Measurements from ENCODE around the gene ADAMTS17. TPM values are rescaled to one million over a fixed set of nuclear protein-coding genes. Genes with fewer than 3 reads are reported as not detected.

ADAMTS17 gene
- total and polyA plus RNA-seq, 5 donors from 2014 or later: 0.20 to 8.2 (median 0.67) TPM; not detected in 1

DNA sequence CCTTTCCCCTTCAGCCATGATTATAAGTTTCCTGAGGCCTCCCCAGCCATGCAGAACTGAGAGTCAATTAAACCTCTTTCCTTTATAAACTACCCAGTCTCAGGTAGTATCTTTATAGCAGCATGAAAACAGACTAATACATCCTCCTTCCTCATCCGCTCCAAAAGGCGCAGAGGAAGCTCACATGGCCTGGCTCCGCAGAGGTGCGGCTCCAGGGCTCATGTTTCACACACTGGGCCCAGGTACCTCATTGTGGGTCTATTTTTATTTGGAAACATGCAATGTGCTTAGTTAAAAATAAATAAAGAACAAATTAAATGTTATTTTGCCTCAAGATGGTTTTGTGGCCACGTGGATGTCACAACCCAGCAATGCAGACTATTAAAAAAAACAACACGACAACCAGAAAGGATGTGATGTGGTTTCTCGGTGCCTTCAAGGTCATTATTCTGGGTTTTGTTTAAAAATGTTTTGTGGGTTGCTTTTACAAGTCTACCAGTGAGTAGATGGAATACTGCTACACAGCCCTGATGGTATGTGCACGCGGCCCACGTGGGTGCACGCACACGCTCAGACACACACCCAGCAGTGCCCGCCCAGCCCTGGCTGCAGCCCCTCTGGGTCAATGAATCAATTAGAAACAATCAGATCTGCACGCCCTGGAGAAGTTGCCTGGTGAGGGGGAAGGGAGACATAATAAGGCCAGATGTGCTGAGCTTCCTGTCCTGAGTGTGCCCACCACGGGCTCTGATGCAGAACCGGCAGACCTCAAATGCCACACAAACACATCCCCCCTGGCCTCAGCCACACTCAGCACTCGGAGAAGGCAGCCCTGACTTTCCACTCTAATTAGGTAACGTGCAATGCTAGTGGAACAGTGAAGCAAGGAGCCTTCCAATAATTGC lies 140.1 kb downstream of the ADAMTS17 start:
- peaks cover 4% of the 10 kb centered on the region for H3K27me3 Mint-ChIP-seq
- H3K4me1 Mint-ChIP-seq: peaks cover 0 to 18% (median 5%) of the 10 kb centered on the region in 4 donors
- peak overlapping the region in 1 of 4 donors; percentile 32 for H3K4me3 Mint-ChIP-seq
- Histone ChIP-seq H3K27me3 (ENCODE audit: control insufficient read depth, insufficient read depth, low read length) (no peaks in the 10 kb centered on the region), H3K4me3 (ENCODE audit: low read depth, low read length) (no peak overlapping the region), H3K9me3 (ENCODE audit: control insufficient read depth in 2 of 2, low read length in 2 of 2) (no peaks in the 10 kb centered on the region), H3K36me3 (ENCODE audit: control insufficient read depth, insufficient read depth, low read length) (peaks cover 2% of the 10 kb centered on the region), H3K4me1 (ENCODE audit: control insufficient read depth, insufficient read depth, low read length, poor library complexity, severe bottlenecking) (peaks cover 7% of the 10 kb centered on the region), H3K27ac (ENCODE audit: insufficient read depth, low read length, poor library complexity, severe bottlenecking) (no peak overlapping the region)
- DNase-seq: peak in 1 of 3 donors; percentile 4
- H3K36me3 Mint-ChIP-seq: peaks cover 24% of the 10 kb centered on the region
- H3K9me3 Mint-ChIP-seq: peaks cover 0 to 2% (median 0%) of the 10 kb centered on the region in 7 donors
- peak overlapping the region in 2 of 3 donors; percentile 35 to 56 for H3K27ac Mint-ChIP-seq
- ATAC-seq (ENCODE audit: low read depth in 2 of 2): no peak

DNA sequence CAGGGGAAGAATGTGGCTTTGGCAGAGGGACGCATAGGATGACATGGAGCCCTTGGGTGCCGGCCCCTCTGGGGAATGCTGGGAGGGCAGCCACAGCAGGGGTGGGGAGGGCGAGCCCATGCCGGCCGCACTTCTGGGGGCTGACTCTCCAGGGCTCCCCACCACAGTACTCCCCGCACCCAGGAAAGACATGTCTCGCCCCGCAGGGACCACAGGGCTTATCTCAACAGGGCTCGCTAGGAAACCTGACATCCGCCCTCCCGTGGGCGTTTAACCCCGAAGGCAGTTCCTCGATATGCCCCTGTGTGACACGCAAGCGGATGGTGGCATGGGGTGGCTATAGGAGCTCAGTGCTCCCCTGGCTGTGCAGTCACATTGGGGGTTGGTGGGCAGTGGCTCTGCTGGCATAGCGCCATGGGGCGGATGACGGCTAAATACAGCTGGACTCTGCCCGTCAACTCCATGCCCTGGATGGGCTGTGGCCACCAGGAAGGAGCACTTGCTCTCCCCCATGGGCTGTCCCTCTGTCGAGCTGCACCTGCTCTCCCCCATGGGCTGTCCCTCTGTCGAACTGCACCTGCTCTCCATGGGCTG lies 141.4 kb downstream of the ADAMTS17 start:
- peaks cover 7% of the 10 kb centered on the region for H3K27me3 Mint-ChIP-seq

DNA sequence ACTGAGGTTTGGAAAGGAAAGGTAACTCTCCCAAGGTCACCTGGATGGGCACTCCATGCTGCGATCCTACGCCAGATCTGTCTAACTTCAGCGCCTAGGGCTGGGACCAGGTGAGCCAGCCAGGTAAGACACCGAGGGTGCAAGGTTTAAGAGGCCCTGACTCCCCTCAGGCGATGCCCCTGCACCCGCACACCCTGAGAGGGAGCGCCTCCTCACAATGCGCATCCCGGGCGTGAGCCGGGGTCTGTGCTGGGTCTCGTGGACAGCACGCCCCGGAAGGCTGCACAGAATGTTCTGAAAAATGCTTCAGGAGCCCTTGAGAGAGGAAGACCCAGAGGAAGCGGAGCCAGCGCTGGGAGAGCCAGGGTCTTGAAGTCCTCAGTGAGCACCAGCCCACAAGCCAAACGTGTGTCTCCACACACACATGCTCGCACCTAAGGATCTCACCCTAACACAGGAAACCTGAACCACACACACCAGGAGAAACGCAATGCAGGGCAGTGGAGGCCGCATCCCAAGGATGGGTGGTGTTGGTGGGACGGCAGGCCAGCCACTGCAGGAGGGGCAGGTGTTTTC lies 142.0 kb downstream of the ADAMTS17 start:
- Histone ChIP-seq H3K27me3 (ENCODE audit: control insufficient read depth, insufficient read depth, low read length) (no peaks in the 10 kb centered on the region), H3K27ac (ENCODE audit: insufficient read depth, low read length, poor library complexity, severe bottlenecking) (no peak overlapping the region), H3K36me3 (ENCODE audit: control insufficient read depth, insufficient read depth, low read length) (no peaks in the 10 kb centered on the region), H3K4me1 (ENCODE audit: control insufficient read depth, insufficient read depth, low read length, poor library complexity, severe bottlenecking) (peaks cover 7% of the 10 kb centered on the region), H3K9me3 (ENCODE audit: control insufficient read depth in 2 of 2, low read length in 2 of 2) (no peaks in the 10 kb centered on the region), H3K4me3 (ENCODE audit: low read depth, low read length) (no peak overlapping the region)
- H3K36me3 Mint-ChIP-seq: peaks cover 13% of the 10 kb centered on the region
- H3K27me3 Mint-ChIP-seq: peaks cover 4% of the 10 kb centered on the region
- peaks cover 0 to 2% (median 0%) of the 10 kb centered on the region in 7 donors for H3K9me3 Mint-ChIP-seq
- H3K4me1 Mint-ChIP-seq: peaks cover 0 to 18% (median 4%) of the 10 kb centered on the region in 4 donors
- DNase-seq (no peak), ATAC-seq (ENCODE audit: low read depth in 2 of 2) (no peak)
- H3K27ac Mint-ChIP-seq: peak overlapping the region in 1 of 3 donors; percentile 88
- no peak overlapping the region for H3K4me3 Mint-ChIP-seq

More for the DNA sequence above, 141.4 kb downstream of the ADAMTS17 start:
- ATAC-seq (ENCODE audit: low read depth in 2 of 2) (no peak), DNase-seq (no peak)
- H3K27ac ChIP-seq (ENCODE audit: insufficient read depth, low read length, poor library complexity, severe bottlenecking): no peak overlapping the region
- peaks cover 18% of the 10 kb centered on the region for H3K36me3 Mint-ChIP-seq
- no peak overlapping the region for H3K4me3 ChIP-seq (ENCODE audit: low read depth, low read length)
- H3K9me3 Mint-ChIP-seq: peaks cover 0 to 2% (median 0%) of the 10 kb centered on the region in 7 donors
- peaks cover 7% of the 10 kb centered on the region for H3K4me1 ChIP-seq (ENCODE audit: control insufficient read depth, insufficient read depth, low read length, poor library complexity, severe bottlenecking)
- H3K27me3 ChIP-seq (ENCODE audit: control insufficient read depth, insufficient read depth, low read length): no peaks in the 10 kb centered on the region
- H3K36me3 ChIP-seq (ENCODE audit: control insufficient read depth, insufficient read depth, low read length): peaks cover 2% of the 10 kb centered on the region
- H3K27ac Mint-ChIP-seq: peak overlapping the region in 2 of 3 donors; percentile 35 to 88
- no peak overlapping the region for H3K4me3 Mint-ChIP-seq
- no peaks in the 10 kb centered on the region for H3K9me3 ChIP-seq (ENCODE audit: control insufficient read depth in 2 of 2, low read length in 2 of 2)
- peaks cover 0 to 18% (median 4%) of the 10 kb centered on the region in 4 donors for H3K4me1 Mint-ChIP-seq

DNA sequence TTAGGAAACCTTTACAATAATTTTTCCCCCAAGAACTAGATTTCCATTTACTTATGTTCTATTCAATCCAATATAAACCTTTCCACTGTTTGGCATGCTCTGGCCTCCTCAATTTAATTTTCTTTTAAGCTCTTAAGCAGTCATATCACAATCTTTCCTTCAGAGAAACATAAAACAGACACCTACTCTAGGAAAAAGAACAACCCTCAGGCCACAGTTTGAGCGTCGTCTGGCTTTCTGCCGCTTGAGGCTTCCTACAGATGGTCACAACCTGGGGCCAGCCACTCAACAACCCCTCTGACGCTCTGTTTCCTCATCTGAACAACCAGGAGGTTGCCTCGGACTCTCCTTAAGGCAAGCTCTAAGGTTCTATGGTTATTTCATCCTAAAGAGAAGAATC lies 143.3 kb downstream of the ADAMTS17 start:
- H3K27ac ChIP-seq (ENCODE audit: insufficient read depth, low read length, poor library complexity, severe bottlenecking): no peak overlapping the region
- no peak overlapping the region for H3K4me3 Mint-ChIP-seq

DNA sequence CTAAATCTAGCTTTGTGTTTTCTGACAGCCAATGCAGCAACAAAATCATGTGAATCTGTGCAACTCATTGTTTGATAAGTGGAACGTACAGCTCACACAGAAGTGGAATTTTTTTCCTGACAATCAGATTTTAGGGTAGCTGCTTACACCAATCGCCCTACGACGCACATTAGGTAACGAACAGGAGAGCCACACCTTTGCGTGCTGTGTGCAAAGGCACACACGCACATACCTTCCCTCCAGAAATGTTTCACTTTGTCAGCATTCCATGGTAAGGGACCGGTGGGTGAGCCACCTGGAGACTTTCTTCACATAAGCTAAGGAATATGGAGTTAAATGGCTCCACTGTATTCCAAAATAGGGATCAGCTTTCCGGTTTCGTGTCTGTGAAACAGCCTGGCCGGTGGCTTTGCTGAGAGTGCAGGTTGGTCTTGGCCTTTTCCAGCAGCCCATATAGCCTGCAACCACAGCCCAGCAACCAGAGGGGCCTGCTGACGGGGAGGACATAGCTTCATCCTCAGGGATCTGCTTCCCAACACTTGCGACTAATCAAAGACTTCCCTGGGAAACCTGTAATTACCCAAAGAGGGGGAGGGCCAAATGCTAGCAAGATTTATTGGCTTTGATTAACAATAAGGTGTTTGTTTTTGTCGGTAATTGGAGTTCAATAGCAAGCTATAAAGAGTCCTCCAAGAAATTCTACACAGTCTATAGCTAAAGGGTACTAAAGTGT lies 145.3 kb downstream of the ADAMTS17 start:
- Histone ChIP-seq H3K4me1 (ENCODE audit: control insufficient read depth, insufficient read depth, low read length, poor library complexity, severe bottlenecking) (peaks cover 2% of the 10 kb centered on the region), H3K27me3 (ENCODE audit: control insufficient read depth, insufficient read depth, low read length) (no peaks in the 10 kb centered on the region), H3K27ac (ENCODE audit: insufficient read depth, low read length, poor library complexity, severe bottlenecking) (no peak overlapping the region), H3K9me3 (ENCODE audit: control insufficient read depth in 2 of 2, low read length in 2 of 2) (no peaks in the 10 kb centered on the region), H3K36me3 (ENCODE audit: control insufficient read depth, insufficient read depth, low read length) (no peaks in the 10 kb centered on the region), H3K4me3 (ENCODE audit: low read depth, low read length) (no peak overlapping the region)
- H3K9me3 Mint-ChIP-seq: peaks cover 0 to 2% (median 0%) of the 10 kb centered on the region in 7 donors
- peaks cover 11% of the 10 kb centered on the region for H3K36me3 Mint-ChIP-seq
- peaks cover 0 to 11% (median 0%) of the 10 kb centered on the region in 4 donors for H3K4me1 Mint-ChIP-seq
- no peak overlapping the region for H3K27ac Mint-ChIP-seq
- H3K27me3 Mint-ChIP-seq: peaks cover 4% of the 10 kb centered on the region
- no peak for DNase-seq
- H3K4me3 Mint-ChIP-seq: no peak overlapping the region
- ATAC-seq (ENCODE audit: low read depth in 2 of 2): no peak

More for the DNA sequence above, 143.3 kb downstream of the ADAMTS17 start:
- H3K4me1 ChIP-seq (ENCODE audit: control insufficient read depth, insufficient read depth, low read length, poor library complexity, severe bottlenecking): peaks cover 7% of the 10 kb centered on the region
- H3K9me3 ChIP-seq (ENCODE audit: control insufficient read depth in 2 of 2, low read length in 2 of 2): no peaks in the 10 kb centered on the region
- no peaks in the 10 kb centered on the region for H3K27me3 ChIP-seq (ENCODE audit: control insufficient read depth, insufficient read depth, low read length)
- peaks cover 13% of the 10 kb centered on the region for H3K36me3 Mint-ChIP-seq
- H3K9me3 Mint-ChIP-seq: peaks cover 0 to 2% (median 0%) of the 10 kb centered on the region in 7 donors
- peaks cover 0 to 18% (median 4%) of the 10 kb centered on the region in 4 donors for H3K4me1 Mint-ChIP-seq
- no peak overlapping the region for H3K27ac Mint-ChIP-seq
- H3K27me3 Mint-ChIP-seq: peaks cover 4% of the 10 kb centered on the region
- H3K4me3 ChIP-seq (ENCODE audit: low read depth, low read length): no peak overlapping the region
- DNase-seq (no peak), ATAC-seq (ENCODE audit: low read depth in 2 of 2) (no peak)
- no peaks in the 10 kb centered on the region for H3K36me3 ChIP-seq (ENCODE audit: control insufficient read depth, insufficient read depth, low read length)

DNA sequence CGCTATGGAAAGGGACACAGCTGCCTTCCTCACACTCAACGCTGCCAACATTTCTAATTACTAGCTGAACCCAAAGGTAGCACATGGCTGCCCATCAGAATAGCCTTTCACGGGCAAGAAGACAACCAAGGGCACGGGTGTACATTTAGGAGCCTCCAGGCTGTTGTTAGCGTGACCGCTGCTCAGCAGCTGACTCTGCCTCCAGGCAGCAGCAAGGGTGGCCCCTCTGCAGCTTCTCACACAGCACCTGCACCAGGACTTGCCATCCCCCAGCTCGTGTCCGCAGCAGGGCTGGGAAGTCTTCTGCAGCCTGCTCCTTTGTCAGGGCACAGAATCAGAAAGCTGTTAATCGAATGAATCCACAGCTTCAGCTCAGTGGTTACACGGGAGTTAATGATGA lies 146.8 kb downstream of the ADAMTS17 start:
- peaks cover 4% of the 10 kb centered on the region for H3K27me3 Mint-ChIP-seq
- Histone ChIP-seq H3K27ac (ENCODE audit: insufficient read depth, low read length, poor library complexity, severe bottlenecking) (no peak overlapping the region), H3K36me3 (ENCODE audit: control insufficient read depth, insufficient read depth, low read length) (no peaks in the 10 kb centered on the region), H3K4me1 (ENCODE audit: control insufficient read depth, insufficient read depth, low read length, poor library complexity, severe bottlenecking) (no peaks in the 10 kb centered on the region), H3K27me3 (ENCODE audit: control insufficient read depth, insufficient read depth, low read length) (no peaks in the 10 kb centered on the region), H3K4me3 (ENCODE audit: low read depth, low read length) (no peak overlapping the region), H3K9me3 (ENCODE audit: control insufficient read depth in 2 of 2, low read length in 2 of 2) (no peaks in the 10 kb centered on the region)
- H3K27ac Mint-ChIP-seq: no peak overlapping the region
- DNase-seq (no peak), ATAC-seq (ENCODE audit: low read depth in 2 of 2) (no peak)
- H3K4me1 Mint-ChIP-seq: peaks cover 0 to 3% (median 0%) of the 10 kb centered on the region in 4 donors
- peaks cover 11% of the 10 kb centered on the region for H3K36me3 Mint-ChIP-seq
- H3K4me3 Mint-ChIP-seq: no peak overlapping the region
- H3K9me3 Mint-ChIP-seq: peaks cover 0 to 2% (median 0%) of the 10 kb centered on the region in 7 donors

DNA sequence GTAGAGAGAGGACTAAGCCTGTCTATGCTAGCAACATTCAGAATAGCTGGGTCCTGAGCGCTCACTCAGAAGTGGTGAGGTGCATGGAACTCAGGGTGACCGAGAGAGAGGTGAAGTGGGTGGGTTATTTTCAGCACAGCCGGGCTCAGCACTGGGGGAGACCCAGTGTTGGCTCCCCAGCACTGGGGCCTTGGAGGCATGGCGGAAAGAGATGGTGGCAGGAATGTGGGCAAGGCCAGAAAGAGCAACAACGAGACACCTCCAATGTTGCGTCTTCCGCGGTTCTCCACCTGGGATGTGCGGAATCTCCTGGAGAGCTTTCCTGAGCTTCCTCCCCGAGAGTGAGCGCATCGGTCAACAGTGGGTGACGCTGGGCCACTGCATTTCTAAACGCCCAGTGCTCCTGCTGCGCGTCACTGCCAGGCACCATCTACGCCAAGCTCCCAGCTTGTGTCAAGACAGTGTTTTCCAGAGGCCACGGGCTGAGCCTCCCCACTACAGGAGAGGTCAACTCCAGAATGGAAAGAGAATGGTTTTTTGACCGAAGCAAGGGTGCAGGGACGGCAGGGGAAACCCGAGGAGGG lies 148.4 kb downstream of the ADAMTS17 start:
- Mint-ChIP-seq H3K27ac (no peak overlapping the region), H3K9me3 (peaks cover 0 to 2% (median 0%) of the 10 kb centered on the region in 7 donors), H3K4me1 (no peaks in the 10 kb centered on the region), H3K36me3 (peaks cover 5% of the 10 kb centered on the region), H3K4me3 (no peak overlapping the region), H3K27me3 (peaks cover 4% of the 10 kb centered on the region)
- DNase-seq (no peak), ATAC-seq (ENCODE audit: low read depth in 2 of 2) (no peak)
- no peak overlapping the region for H3K27ac ChIP-seq (ENCODE audit: insufficient read depth, low read length, poor library complexity, severe bottlenecking)
- no peaks in the 10 kb centered on the region for H3K4me1 ChIP-seq (ENCODE audit: control insufficient read depth, insufficient read depth, low read length, poor library complexity, severe bottlenecking)
- no peaks in the 10 kb centered on the region for H3K36me3 ChIP-seq (ENCODE audit: control insufficient read depth, insufficient read depth, low read length)
- H3K27me3 ChIP-seq (ENCODE audit: control insufficient read depth, insufficient read depth, low read length): no peaks in the 10 kb centered on the region
- H3K9me3 ChIP-seq (ENCODE audit: control insufficient read depth in 2 of 2, low read length in 2 of 2): no peaks in the 10 kb centered on the region
- no peak overlapping the region for H3K4me3 ChIP-seq (ENCODE audit: low read depth, low read length)

Measured in CD4-positive, CD25-positive, alpha-beta regulatory T cell (primary cell).